HepG2 (cell line): ENCODE results near the gene DNM3. TPM values are rescaled to one million over a fixed set of nuclear protein-coding genes. Genes with fewer than 3 reads are reported as not detected.

Source experiments
- ATF7-NPFF ChIP-seq: sonication (generic); formaldehyde crosslinking; IDR thresholded peaks from 2 replicates; pipeline ENCODE4 v1.8.1; 2023; ENCODE audit warnings: mild to moderate bottlenecking, low read depth, missing genetic modification reagents, moderate library complexity
- HNRNPK ChIP-seq: fragments of 200-400 bp; formaldehyde crosslinking; IDR thresholded peaks from 2 replicates; pipeline ENCODE4 v1.6.1; 2018; ENCODE audit warnings: low read length, low read depth, moderate library complexity, mild to moderate bottlenecking; ENCODE audit not compliant: poor library complexity, severe bottlenecking
- MEIS2 ChIP-seq: sonication (generic); formaldehyde crosslinking; IDR thresholded peaks from 2 replicates; pipeline ENCODE4 v1.9.0; 2021; ENCODE audit warnings: mild to moderate bottlenecking, missing genetic modification reagents
- NFRKB ChIP-seq: fragments of 450-650 bp; IDR thresholded peaks from 2 replicates; pipeline ENCODE4 v1.6.1; 2017
- NR2C2 ChIP-seq: sonication (generic); formaldehyde crosslinking; IDR thresholded peaks from 2 replicates; pipeline ENCODE4 v1.4.0; 2020; ENCODE audit warnings: missing genetic modification reagents, mild to moderate bottlenecking, moderate library complexity, borderline replicate concordance
- POLR2G ChIP-seq: fragments of 200-400 bp; formaldehyde crosslinking; IDR thresholded peaks from 2 replicates; pipeline ENCODE4 v1.6.1; 2018; ENCODE audit warnings: mild to moderate bottlenecking, low read depth, low read length, moderate library complexity
- SP140L ChIP-seq: sonication (generic); formaldehyde crosslinking; IDR thresholded peaks from 2 replicates; pipeline ENCODE4 v1.4.0; 2020; ENCODE audit warnings: missing genetic modification reagents, borderline replicate concordance
- ZKSCAN5 ChIP-seq: sonication (generic); formaldehyde crosslinking; IDR thresholded peaks from 2 replicates; pipeline ENCODE4 v1.5.1; 2020; ENCODE audit warnings: mild to moderate bottlenecking, missing genetic modification reagents
- ZNF354B ChIP-seq: sonication (generic); formaldehyde crosslinking; IDR thresholded peaks from 2 replicates; pipeline ENCODE4 v1.8.0; 2022; ENCODE audit warnings: mild to moderate bottlenecking, missing genetic modification reagents
- ZNF468 ChIP-seq: sonication (generic); formaldehyde crosslinking; IDR thresholded peaks from 2 replicates; pipeline ENCODE4 v1.8.0; 2022; ENCODE audit warnings: mild to moderate bottlenecking, moderate library complexity, missing genetic modification reagents
- ZNF839 ChIP-seq: sonication (generic); formaldehyde crosslinking; IDR thresholded peaks from 2 replicates; pipeline ENCODE4 v1.4.0; 2020; ENCODE audit warnings: missing genetic modification reagents, mild to moderate bottlenecking, borderline replicate concordance
- polyA plus RNA-seq, 8 experiments: library from polyadenylated mRNA; depleted of rRNA in 3 of 8; stranded (reverse) in 7 of 8; unstranded in 1 of 8; fragments of >200 nt; fragmentation: Illumina TruSeq in 4 of 8; extraction: Trizol in 4 of 8; gene quantifications; 2 replicates each; pipeline versions ENCODE4 v1.2.1 to v1.2.3, GENCODE V29; 2011 to 2016; ENCODE audit warnings: low read depth in 4 of 8, missing spikeins in 1 of 8, mixed read lengths in 1 of 8; ENCODE audit not compliant: insufficient read depth in 1 of 8
- total RNA-seq, 5 experiments: library from RNA; depleted of rRNA; stranded (reverse); fragments of >200 nt; fragmentation: Illumina TruSeq; extraction: Trizol; gene quantifications; 2 replicates each; pipeline ENCODE4 v1.2.3, GENCODE V29; 2016; ENCODE audit warnings: low read depth in 1 of 5
- TF ChIP-seq, protein P1 (sequence below): sonication (generic); formaldehyde crosslinking; IDR thresholded peaks from 2 replicates; pipeline ENCODE4 v1.8.1; 2023; ENCODE audit warnings: missing genetic modification reagents, inconsistent platforms, borderline replicate concordance
- TF ChIP-seq, protein P2 (sequence below): sonication (generic); formaldehyde crosslinking; IDR thresholded peaks from 2 replicates; pipeline ENCODE4 v1.4.0; 2020; ENCODE audit warnings: mild to moderate bottlenecking, missing genetic modification reagents
- TF ChIP-seq, protein P3 (sequence below): sonication (generic); formaldehyde crosslinking; conservative IDR thresholded peaks from 2 replicates; pipeline ENCODE4 v1.5.0; 2020; ENCODE audit warnings: missing genetic modification reagents
- TF ChIP-seq, protein P4 (sequence below): IDR thresholded peaks from 2 replicates; pipeline ENCODE4 v1.6.1; 2016; ENCODE audit warnings: low read depth, missing genetic modification reagents, missing compliant biosample characterization
- TF ChIP-seq, protein P5 (sequence below): IDR thresholded peaks from 2 replicates; pipeline ENCODE4 v1.6.1; 2016; ENCODE audit warnings: missing genetic modification reagents, missing compliant biosample characterization

Gene DNM3
- total and polyA plus RNA-seq, 2 of the 13 experiments (the other 11 are each of a cell fraction or from before 2014, with no cell fraction given) = 0.05 TPM; not detected in 1

DNA sequence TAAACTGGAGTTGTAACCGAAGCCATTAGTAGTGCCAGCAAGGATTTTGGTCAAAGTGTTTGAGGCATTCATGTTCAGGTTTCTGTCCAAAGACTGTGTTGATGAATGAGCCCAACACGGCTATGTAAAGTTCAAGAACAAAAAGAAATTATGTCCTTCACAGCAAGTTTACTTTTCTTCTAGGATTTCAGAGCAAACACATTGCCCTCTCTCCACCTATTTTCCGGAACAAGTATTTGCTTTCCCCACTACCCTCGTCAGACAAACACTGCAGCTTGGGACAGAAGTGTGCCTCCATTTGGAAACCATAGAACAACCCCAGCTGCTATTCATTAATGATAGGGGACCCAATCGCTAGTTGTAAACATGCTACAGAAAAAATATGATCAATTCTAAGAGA is 427.8 kb downstream of the DNM3 start (continued):
- TF ChIP-seq MEIS2 (CRISPR knock-in tag) (0 out of 2 replicates have a peak, but pooled peaks have one; percentile 32), ZNF468 (CRISPR knock-in tag) (no peak), NR2C2 (CRISPR knock-in tag) (no peak), NFRKB (no peak), POLR2G (no peak), ATF7-NPFF (CRISPR knock-in tag) (no peak), ZNF354B (no peak), SP140L (CRISPR knock-in tag) (no peak), ZKSCAN5 (no peak), HNRNPK (no peak), ZNF839 (CRISPR knock-in tag) (no peak)
- TF ChIP-seq, protein P1, sequence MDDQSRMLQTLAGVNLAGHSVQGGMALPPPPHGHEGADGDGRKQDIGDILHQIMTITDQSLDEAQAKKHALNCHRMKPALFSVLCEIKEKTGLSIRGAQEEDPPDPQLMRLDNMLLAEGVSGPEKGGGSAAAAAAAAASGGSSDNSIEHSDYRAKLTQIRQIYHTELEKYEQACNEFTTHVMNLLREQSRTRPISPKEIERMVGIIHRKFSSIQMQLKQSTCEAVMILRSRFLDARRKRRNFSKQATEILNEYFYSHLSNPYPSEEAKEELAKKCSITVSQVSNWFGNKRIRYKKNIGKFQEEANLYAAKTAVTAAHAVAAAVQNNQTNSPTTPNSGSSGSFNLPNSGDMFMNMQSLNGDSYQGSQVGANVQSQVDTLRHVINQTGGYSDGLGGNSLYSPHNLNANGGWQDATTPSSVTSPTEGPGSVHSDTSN (CRISPR knock-in tag) = no peak
- TF ChIP-seq, protein P2, sequence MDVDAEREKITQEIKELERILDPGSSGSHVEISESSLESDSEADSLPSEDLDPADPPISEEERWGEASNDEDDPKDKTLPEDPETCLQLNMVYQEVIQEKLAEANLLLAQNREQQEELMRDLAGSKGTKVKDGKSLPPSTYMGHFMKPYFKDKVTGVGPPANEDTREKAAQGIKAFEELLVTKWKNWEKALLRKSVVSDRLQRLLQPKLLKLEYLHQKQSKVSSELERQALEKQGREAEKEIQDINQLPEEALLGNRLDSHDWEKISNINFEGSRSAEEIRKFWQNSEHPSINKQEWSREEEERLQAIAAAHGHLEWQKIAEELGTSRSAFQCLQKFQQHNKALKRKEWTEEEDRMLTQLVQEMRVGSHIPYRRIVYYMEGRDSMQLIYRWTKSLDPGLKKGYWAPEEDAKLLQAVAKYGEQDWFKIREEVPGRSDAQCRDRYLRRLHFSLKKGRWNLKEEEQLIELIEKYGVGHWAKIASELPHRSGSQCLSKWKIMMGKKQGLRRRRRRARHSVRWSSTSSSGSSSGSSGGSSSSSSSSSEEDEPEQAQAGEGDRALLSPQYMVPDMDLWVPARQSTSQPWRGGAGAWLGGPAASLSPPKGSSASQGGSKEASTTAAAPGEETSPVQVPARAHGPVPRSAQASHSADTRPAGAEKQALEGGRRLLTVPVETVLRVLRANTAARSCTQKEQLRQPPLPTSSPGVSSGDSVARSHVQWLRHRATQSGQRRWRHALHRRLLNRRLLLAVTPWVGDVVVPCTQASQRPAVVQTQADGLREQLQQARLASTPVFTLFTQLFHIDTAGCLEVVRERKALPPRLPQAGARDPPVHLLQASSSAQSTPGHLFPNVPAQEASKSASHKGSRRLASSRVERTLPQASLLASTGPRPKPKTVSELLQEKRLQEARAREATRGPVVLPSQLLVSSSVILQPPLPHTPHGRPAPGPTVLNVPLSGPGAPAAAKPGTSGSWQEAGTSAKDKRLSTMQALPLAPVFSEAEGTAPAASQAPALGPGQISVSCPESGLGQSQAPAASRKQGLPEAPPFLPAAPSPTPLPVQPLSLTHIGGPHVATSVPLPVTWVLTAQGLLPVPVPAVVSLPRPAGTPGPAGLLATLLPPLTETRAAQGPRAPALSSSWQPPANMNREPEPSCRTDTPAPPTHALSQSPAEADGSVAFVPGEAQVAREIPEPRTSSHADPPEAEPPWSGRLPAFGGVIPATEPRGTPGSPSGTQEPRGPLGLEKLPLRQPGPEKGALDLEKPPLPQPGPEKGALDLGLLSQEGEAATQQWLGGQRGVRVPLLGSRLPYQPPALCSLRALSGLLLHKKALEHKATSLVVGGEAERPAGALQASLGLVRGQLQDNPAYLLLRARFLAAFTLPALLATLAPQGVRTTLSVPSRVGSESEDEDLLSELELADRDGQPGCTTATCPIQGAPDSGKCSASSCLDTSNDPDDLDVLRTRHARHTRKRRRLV (CRISPR knock-in tag) = no peak
- TF ChIP-seq, protein P3, sequence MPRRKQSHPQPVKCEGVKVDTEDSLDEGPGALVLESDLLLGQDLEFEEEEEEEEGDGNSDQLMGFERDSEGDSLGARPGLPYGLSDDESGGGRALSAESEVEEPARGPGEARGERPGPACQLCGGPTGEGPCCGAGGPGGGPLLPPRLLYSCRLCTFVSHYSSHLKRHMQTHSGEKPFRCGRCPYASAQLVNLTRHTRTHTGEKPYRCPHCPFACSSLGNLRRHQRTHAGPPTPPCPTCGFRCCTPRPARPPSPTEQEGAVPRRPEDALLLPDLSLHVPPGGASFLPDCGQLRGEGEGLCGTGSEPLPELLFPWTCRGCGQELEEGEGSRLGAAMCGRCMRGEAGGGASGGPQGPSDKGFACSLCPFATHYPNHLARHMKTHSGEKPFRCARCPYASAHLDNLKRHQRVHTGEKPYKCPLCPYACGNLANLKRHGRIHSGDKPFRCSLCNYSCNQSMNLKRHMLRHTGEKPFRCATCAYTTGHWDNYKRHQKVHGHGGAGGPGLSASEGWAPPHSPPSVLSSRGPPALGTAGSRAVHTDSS = no peak
- TF ChIP-seq, protein P4, sequence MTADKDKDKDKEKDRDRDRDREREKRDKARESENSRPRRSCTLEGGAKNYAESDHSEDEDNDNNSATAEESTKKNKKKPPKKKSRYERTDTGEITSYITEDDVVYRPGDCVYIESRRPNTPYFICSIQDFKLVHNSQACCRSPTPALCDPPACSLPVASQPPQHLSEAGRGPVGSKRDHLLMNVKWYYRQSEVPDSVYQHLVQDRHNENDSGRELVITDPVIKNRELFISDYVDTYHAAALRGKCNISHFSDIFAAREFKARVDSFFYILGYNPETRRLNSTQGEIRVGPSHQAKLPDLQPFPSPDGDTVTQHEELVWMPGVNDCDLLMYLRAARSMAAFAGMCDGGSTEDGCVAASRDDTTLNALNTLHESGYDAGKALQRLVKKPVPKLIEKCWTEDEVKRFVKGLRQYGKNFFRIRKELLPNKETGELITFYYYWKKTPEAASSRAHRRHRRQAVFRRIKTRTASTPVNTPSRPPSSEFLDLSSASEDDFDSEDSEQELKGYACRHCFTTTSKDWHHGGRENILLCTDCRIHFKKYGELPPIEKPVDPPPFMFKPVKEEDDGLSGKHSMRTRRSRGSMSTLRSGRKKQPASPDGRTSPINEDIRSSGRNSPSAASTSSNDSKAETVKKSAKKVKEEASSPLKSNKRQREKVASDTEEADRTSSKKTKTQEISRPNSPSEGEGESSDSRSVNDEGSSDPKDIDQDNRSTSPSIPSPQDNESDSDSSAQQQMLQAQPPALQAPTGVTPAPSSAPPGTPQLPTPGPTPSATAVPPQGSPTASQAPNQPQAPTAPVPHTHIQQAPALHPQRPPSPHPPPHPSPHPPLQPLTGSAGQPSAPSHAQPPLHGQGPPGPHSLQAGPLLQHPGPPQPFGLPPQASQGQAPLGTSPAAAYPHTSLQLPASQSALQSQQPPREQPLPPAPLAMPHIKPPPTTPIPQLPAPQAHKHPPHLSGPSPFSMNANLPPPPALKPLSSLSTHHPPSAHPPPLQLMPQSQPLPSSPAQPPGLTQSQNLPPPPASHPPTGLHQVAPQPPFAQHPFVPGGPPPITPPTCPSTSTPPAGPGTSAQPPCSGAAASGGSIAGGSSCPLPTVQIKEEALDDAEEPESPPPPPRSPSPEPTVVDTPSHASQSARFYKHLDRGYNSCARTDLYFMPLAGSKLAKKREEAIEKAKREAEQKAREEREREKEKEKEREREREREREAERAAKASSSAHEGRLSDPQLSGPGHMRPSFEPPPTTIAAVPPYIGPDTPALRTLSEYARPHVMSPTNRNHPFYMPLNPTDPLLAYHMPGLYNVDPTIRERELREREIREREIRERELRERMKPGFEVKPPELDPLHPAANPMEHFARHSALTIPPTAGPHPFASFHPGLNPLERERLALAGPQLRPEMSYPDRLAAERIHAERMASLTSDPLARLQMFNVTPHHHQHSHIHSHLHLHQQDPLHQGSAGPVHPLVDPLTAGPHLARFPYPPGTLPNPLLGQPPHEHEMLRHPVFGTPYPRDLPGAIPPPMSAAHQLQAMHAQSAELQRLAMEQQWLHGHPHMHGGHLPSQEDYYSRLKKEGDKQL (CRISPR knock-in tag) = peak; percentile 89
- TF ChIP-seq, protein P5, sequence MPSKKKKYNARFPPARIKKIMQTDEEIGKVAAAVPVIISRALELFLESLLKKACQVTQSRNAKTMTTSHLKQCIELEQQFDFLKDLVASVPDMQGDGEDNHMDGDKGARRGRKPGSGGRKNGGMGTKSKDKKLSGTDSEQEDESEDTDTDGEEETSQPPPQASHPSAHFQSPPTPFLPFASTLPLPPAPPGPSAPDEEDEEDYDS (CRISPR knock-in tag) = no peak; the same call in 1 of the 2 replicates
